ENCODE results near the gene C1orf21. TPM values are rescaled to one million over a fixed set of nuclear protein-coding genes. Genes with fewer than 3 reads are reported as not detected.

The C1orf21 gene
- total and polyA plus RNA-seq, 2 donors (not counting 3 experiments of a cell fraction or from before 2014, with no cell fraction given) = 0.79 to 8.5 TPM

DNA sequence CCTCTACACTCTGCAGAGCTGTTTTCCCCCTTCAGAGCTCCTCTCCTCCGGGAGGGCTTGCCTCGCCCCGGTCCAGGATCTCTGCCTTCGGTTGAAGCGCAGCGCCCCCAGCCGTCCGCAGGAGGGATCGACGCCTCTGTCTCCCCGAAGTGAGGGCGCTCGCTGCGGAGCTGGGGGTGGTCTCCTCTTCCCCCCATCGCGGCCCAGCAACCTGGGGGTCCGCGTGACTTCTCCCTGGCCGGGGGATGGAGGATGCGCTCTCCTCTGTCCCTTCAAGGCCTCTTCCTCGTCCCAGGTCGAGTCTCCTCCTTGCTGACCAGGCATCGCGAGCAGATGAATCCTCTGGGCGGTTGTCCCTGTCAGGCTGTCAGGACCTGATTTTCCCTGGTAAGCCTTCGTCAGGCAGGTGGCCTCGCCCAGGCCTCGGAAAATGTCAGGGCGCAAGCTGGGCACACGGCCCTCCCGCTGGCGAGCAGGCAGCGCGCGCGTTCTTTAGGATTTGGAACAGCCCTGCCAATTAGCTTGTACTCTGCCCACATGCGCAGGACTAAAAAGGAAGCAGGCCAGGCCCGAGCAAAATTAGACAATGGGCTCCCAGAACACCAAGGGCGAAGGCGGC, 277.3 kb downstream of the C1orf21 start:
- Histone ChIP-seq H3K27ac (ENCODE audit: insufficient read depth, low read depth, low read length) (no peak overlapping the region), H3K27me3 (ENCODE audit: control insufficient read depth in 2 of 2, insufficient read depth in 2 of 2, low read length in 2 of 2) (peaks cover 2 to 7% of the 10 kb centered on the region in 2 experiments), H3K4me3 (replicated peaks in 1 of 3; ENCODE audit: insufficient read depth in 1 of 3, low read depth in 1 of 3, low read length in 3 of 3) (peak overlapping the region in 1 of 3 experiments; percentile 6), H3K4me1 (ENCODE audit: control insufficient read depth, extremely low read depth, insufficient read depth, low read length) (no peaks in the 10 kb centered on the region), H3K79me2 (ENCODE audit: control insufficient read depth, insufficient read depth, low read length) (no peaks in the 10 kb centered on the region), H3K36me3 (ENCODE audit: control insufficient read depth in 2 of 2, extremely low read depth in 1 of 2, insufficient read depth in 2 of 2, low read length in 2 of 2) (no peaks in the 10 kb centered on the region), H3K4me2 (ENCODE audit: insufficient read depth, low read length) (peak overlapping the region; percentile 7), H3K9me3 (replicated peaks; ENCODE audit: control insufficient read depth, insufficient read depth, low read length) (no peaks in the 10 kb centered on the region), H2AFZ (ENCODE audit: low read depth, low read length) (peak overlapping the region; percentile 85), H3K9me1 (replicated peaks; ENCODE audit: control insufficient read depth, extremely low read depth, insufficient read depth, low read length) (no peaks in the 10 kb centered on the region), H4K20me1 (replicated peaks; ENCODE audit: control insufficient read depth, extremely low read depth, insufficient read depth, low read length) (no peaks in the 10 kb centered on the region), H3K9ac (replicated peaks; ENCODE audit: extremely low read depth, insufficient read depth, low read length) (no peak overlapping the region)
- TF ChIP-seq, protein P1, sequence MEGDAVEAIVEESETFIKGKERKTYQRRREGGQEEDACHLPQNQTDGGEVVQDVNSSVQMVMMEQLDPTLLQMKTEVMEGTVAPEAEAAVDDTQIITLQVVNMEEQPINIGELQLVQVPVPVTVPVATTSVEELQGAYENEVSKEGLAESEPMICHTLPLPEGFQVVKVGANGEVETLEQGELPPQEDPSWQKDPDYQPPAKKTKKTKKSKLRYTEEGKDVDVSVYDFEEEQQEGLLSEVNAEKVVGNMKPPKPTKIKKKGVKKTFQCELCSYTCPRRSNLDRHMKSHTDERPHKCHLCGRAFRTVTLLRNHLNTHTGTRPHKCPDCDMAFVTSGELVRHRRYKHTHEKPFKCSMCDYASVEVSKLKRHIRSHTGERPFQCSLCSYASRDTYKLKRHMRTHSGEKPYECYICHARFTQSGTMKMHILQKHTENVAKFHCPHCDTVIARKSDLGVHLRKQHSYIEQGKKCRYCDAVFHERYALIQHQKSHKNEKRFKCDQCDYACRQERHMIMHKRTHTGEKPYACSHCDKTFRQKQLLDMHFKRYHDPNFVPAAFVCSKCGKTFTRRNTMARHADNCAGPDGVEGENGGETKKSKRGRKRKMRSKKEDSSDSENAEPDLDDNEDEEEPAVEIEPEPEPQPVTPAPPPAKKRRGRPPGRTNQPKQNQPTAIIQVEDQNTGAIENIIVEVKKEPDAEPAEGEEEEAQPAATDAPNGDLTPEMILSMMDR (IDR thresholded peaks at IDR 0.05; ENCODE audit: extremely low read depth in 1 of 2, insufficient read depth in 1 of 2, low read depth in 1 of 2, low read length in 2 of 2) = peak; percentile 89 to 97
- no peak for TF ChIP-seq FOS (IDR thresholded peaks at IDR 0.05; ENCODE audit: borderline replicate concordance, insufficient read depth, low read length)
- dilution Hi-C loops (cut with MboI; ENCODE audit: extremely low pct_ligation_motif_present, low sequenced_read_pairs) = no loop called here
- intact Hi-C loops (cut with micrococcal nuclease) = loop anchor here (1.0 to 10.0 kb wide), 7 partner anchors 102 to 1029 kb away; partner anchors contain the start of genes ARPC5 and C1orf21
- POLR2A ChIA-PET = no interaction called here
- CTCF ChIA-PET = interaction anchor here (0.6 to 2.8 kb wide), 82 partner anchors 8 to 1010 kb away, joined by 3 to 72 read pairs (median 4); partner anchors contain the start of gene C1orf21
- BruUV-seq (replicated peaks) = no TSS peak
- FAIRE-seq = no peak
- peak; percentile 56 for DNase-seq (ENCODE audit: low read depth, low spot score)

DNA sequence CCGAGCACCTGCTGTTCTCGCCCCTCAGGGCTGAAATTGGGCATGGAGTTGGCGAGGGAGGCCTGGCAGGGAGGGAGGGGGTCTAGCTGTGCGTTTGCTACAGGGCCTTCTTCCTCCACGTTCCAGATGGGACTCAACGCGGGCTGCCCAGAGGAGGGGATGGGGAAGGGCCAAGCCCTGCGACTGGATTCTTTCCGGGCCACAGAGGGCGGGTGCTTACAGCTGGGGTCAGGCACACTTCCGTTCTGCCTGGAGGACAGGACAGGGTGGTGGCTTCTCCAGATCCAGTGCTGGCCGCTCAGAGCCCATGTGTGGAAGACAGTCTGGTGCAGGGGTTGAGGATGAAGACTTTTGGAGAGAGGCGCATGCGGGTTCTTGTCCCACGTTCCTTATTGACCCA, 277.8 kb downstream of the C1orf21 start:
- no peak for TF ChIP-seq POLR2AphosphoS5 (IDR thresholded peaks at IDR 0.05; ENCODE audit: insufficient read depth, low read depth, low read length)
- TF ChIP-seq, protein P2, sequence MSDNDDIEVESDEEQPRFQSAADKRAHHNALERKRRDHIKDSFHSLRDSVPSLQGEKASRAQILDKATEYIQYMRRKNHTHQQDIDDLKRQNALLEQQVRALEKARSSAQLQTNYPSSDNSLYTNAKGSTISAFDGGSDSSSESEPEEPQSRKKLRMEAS (IDR thresholded peaks at IDR 0.05; ENCODE audit: insufficient read depth, insufficient read length) = no peak
- TF ChIP-seq GATA2 (IDR thresholded peaks at IDR 0.05; ENCODE audit: insufficient read depth, insufficient read length, low read depth, low read length) = no peak
- TF ChIP-seq EZH2 (IDR thresholded peaks at IDR 0.05; ENCODE audit: borderline replicate concordance, low read depth, low read length, severe bottlenecking) = no peak
- TF ChIP-seq JUN (IDR thresholded peaks at IDR 0.05; ENCODE audit: borderline replicate concordance, insufficient read depth, insufficient read length, low read depth) = no peak
- TF ChIP-seq, protein P1 (IDR thresholded peaks at IDR 0.05; ENCODE audit: extremely low read depth in 1 of 2, insufficient read depth in 1 of 2, low read depth in 1 of 2, low read length in 2 of 2) = no peak
- no peak for TF ChIP-seq POLR2A (IDR thresholded peaks at IDR 0.05; ENCODE audit: low read depth, low read length)
- no peak for TF ChIP-seq MYC (IDR thresholded peaks at IDR 0.05; ENCODE audit: low read depth, low read length)
- TF ChIP-seq FOS (IDR thresholded peaks at IDR 0.05; ENCODE audit: borderline replicate concordance, insufficient read depth, low read length) = no peak
- no peaks in the 10 kb centered on the region for H3K4me1 ChIP-seq (ENCODE audit: control insufficient read depth, extremely low read depth, insufficient read depth, low read length)
- no peak overlapping the region for H3K4me3 ChIP-seq (replicated peaks in 1 of 3; ENCODE audit: insufficient read depth in 1 of 3, low read depth in 1 of 3, low read length in 3 of 3)
- intact Hi-C loops (cut with micrococcal nuclease) = loop anchor here (1.0 to 10.0 kb wide), 7 partner anchors 102 to 1030 kb away; partner anchors contain the start of genes ARPC5 and C1orf21
- H4K20me1 ChIP-seq (replicated peaks; ENCODE audit: control insufficient read depth, extremely low read depth, insufficient read depth, low read length) = no peaks in the 10 kb centered on the region
- dilution Hi-C loops (cut with MboI; ENCODE audit: extremely low pct_ligation_motif_present, low sequenced_read_pairs) = no loop called here
- DNase-seq (ENCODE audit: low read depth, low spot score) = no peak
- FAIRE-seq = no peak
- CTCF ChIA-PET = interaction anchor here (0.7 to 2.8 kb wide), 55 partner anchors 8 to 980 kb away, joined by 3 to 72 read pairs (median 5); partner anchors contain the start of gene C1orf21
- H3K9ac ChIP-seq (replicated peaks; ENCODE audit: extremely low read depth, insufficient read depth, low read length) = no peak overlapping the region
- no peaks in the 10 kb centered on the region for H3K36me3 ChIP-seq (ENCODE audit: control insufficient read depth in 2 of 2, extremely low read depth in 1 of 2, insufficient read depth in 2 of 2, low read length in 2 of 2)
- H2AFZ ChIP-seq (ENCODE audit: low read depth, low read length) = peak overlapping the region; percentile 85
- H3K9me3 ChIP-seq (replicated peaks; ENCODE audit: control insufficient read depth, insufficient read depth, low read length) = no peaks in the 10 kb centered on the region
- no peaks in the 10 kb centered on the region for H3K9me1 ChIP-seq (replicated peaks; ENCODE audit: control insufficient read depth, extremely low read depth, insufficient read depth, low read length)
- H3K27me3 ChIP-seq (ENCODE audit: control insufficient read depth in 2 of 2, insufficient read depth in 2 of 2, low read length in 2 of 2) = peaks cover 3 to 7% of the 10 kb centered on the region in 2 experiments
- no TSS peak for BruUV-seq (replicated peaks)
- no peak overlapping the region for H3K27ac ChIP-seq (ENCODE audit: insufficient read depth, low read depth, low read length)
- H3K4me2 ChIP-seq (ENCODE audit: insufficient read depth, low read length) = no peak overlapping the region
- POLR2A ChIA-PET = no interaction called here
- H3K79me2 ChIP-seq (ENCODE audit: control insufficient read depth, insufficient read depth, low read length) = no peaks in the 10 kb centered on the region
